ENCODE data around the gene C5orf52. TPM values are rescaled to one million over a fixed set of nuclear protein-coding genes. Genes with fewer than 3 reads are reported as not detected.
"Not testable (repeated sequence)": the region's sequence is repeated elsewhere in the genome, so short reads cannot be mapped to it uniquely, and the experiment has no call there.

Gene C5orf52
- total RNA-seq, 1 donor from 2014 or later = not detected

GRCh38 chr5:157721159-157721558, 49.8 kb downstream of the C5orf52 start:
- H3K36me3 Mint-ChIP-seq = no peaks in the 10 kb centered on the region
- no peak for TF ChIP-seq CTCF (conservative IDR thresholded peaks at IDR 0.05)
- no peak overlapping the region for H3K4me3 Mint-ChIP-seq
- no peaks in the 10 kb centered on the region for H3K9me3 Mint-ChIP-seq
- DNase-seq (ENCODE audit: extremely low spot score, unreplicated experiment) = no peak
- H3K4me1 Mint-ChIP-seq (ENCODE audit: unreplicated experiment) = peaks cover 5% of the 10 kb centered on the region
- H3K27me3 Mint-ChIP-seq = peaks cover 6% of the 10 kb centered on the region
- no peak overlapping the region for H3K27ac Mint-ChIP-seq

GRCh38 chr5:157722895-157723294, 51.6 kb downstream of the C5orf52 start:
- H3K4me3 Mint-ChIP-seq; H3K4me1 Mint-ChIP-seq (ENCODE audit: unreplicated experiment): not testable (repeated sequence)

GRCh38 chr5:157726607-157727006, 55.3 kb downstream of the C5orf52 start:
- H3K9me3 Mint-ChIP-seq; H3K36me3 Mint-ChIP-seq; DNase-seq (ENCODE audit: extremely low spot score, unreplicated experiment); H3K4me1 Mint-ChIP-seq (ENCODE audit: unreplicated experiment); H3K27ac Mint-ChIP-seq; H3K4me3 Mint-ChIP-seq; H3K27me3 Mint-ChIP-seq: not testable (repeated sequence)

More at GRCh38 chr5:157722895-157723294, 51.6 kb downstream of the C5orf52 start:
- not testable (repeated sequence) for H3K27ac Mint-ChIP-seq; H3K36me3 Mint-ChIP-seq; DNase-seq (ENCODE audit: extremely low spot score, unreplicated experiment); H3K27me3 Mint-ChIP-seq; H3K9me3 Mint-ChIP-seq

GRCh38 chr5:157727858-157728257, 56.5 kb downstream of the C5orf52 start:
- not testable (repeated sequence) for H3K36me3 Mint-ChIP-seq; H3K27me3 Mint-ChIP-seq; H3K4me3 Mint-ChIP-seq; H3K27ac Mint-ChIP-seq; H3K9me3 Mint-ChIP-seq; DNase-seq (ENCODE audit: extremely low spot score, unreplicated experiment)
- H3K4me1 Mint-ChIP-seq (ENCODE audit: unreplicated experiment) = peaks cover 12% of the 10 kb centered on the region

Other genes with a start within 250 kb of the C5orf52 start
- 0.46 and 0.59 TPM in 2 replicates for gene NIPAL4, start 211.3 kb upstream of the C5orf52 start, total RNA-seq (ENCODE audit: low replicate concordance)
- gene ADAM19, start 95.8 kb upstream of the C5orf52 start, total RNA-seq (ENCODE audit: low replicate concordance) = 9.3 and 15.8 TPM in 2 replicates
- not detected in 2 replicates for gene SOX30, start 19.1 kb upstream of the C5orf52 start, total RNA-seq (ENCODE audit: low replicate concordance)
- 9.9 and 13.6 TPM in 2 replicates for gene THG1L, start 59.9 kb downstream of the C5orf52 start, total RNA-seq (ENCODE audit: low replicate concordance)
- gene LSM11, start 72.2 kb downstream of the C5orf52 start, total RNA-seq (ENCODE audit: low replicate concordance) = 3.6 and 7.1 TPM in 2 replicates
- gene CLINT1, start 187.6 kb downstream of the C5orf52 start, total RNA-seq (ENCODE audit: low replicate concordance) = 81.8 and 88.8 TPM in 2 replicates

Measured in type B pancreatic cell (in vitro differentiated cells).